Esophagus muscularis mucosa (tissue), 4 donors: ENCODE data around the gene LRRD1. TPM values are rescaled to one million over a fixed set of nuclear protein-coding genes. Genes with fewer than 3 reads are reported as not detected.
"Not testable (repeated sequence)": the region's sequence is repeated elsewhere in the genome, so short reads cannot be mapped to it uniquely, and the experiment has no call there.

Experiments used
- DNase-seq: peaks from one replicate; pipeline ENCODE4 v3.0.0-alpha.2; 2017; ENCODE audit errors: extremely low spot score
- H3K27ac ChIP-seq, 4 donors: fragments of 200-600 bp; sonication (generic); replicated peaks in 1 of 4; 1 replicate in 3 of 4; 2 replicates in 1 of 4; pipeline ENCODE4 v1.5.1; 2016 to 2019; ENCODE audit warnings: mild to moderate bottlenecking in 1 of 4
- H3K27me3 ChIP-seq, 4 donors: fragments of 200-600 bp; sonication (generic); one replicate each; pipeline versions ENCODE4 v1.5.1 to v1.6.0; 2016 to 2019
- H3K36me3 ChIP-seq, 4 donors: fragments of 200-600 bp; sonication (generic); one replicate each; pipeline ENCODE4 v1.5.1; 2016 to 2019
- H3K4me1 ChIP-seq, 4 donors: fragments of 200-600 bp; sonication (generic); one replicate each; pipeline ENCODE4 v1.5.1; 2016 to 2019
- H3K4me3 ChIP-seq, 4 donors: fragments of 200-600 bp; sonication (generic); 1 replicate in 2 of 4; 2 replicates in 2 of 4; pipeline ENCODE4 v1.5.1; 2016 to 2019; ENCODE audit warnings: mild to moderate bottlenecking in 4 of 4, moderate library complexity in 1 of 4
- H3K9me3 ChIP-seq, 4 donors: fragments of 200-600 bp; sonication (generic); 1 replicate in 3 of 4; 2 replicates in 1 of 4; pipeline ENCODE4 v1.5.1; 2016 to 2019
- CTCF ChIP-seq, 3 experiments: fragments of 200-600 bp in 2 of 3; fragments of 450-650 bp in 1 of 3; sonication (generic) in 2 of 3; IDR thresholded peaks; one replicate each; pipeline ENCODE4 v1.5.1; 2017 to 2019; ENCODE audit warnings: antibody characterized with exemption in 3 of 3, mild to moderate bottlenecking in 2 of 3, moderate library complexity in 1 of 3
- EP300 ChIP-seq: sonication (generic); formaldehyde crosslinking; IDR thresholded peaks from one replicate; pipeline ENCODE4 v1.6.1; 2017; ENCODE audit warnings: antibody characterized with exemption
- POLR2A ChIP-seq: fragments of 450-650 bp; IDR thresholded peaks from one replicate; pipeline ENCODE4 v1.6.1; 2017; ENCODE audit warnings: antibody characterized with exemption, moderate library complexity, mild to moderate bottlenecking, low read depth
- POLR2AphosphoS5 ChIP-seq, 2 donors: sonication (generic); formaldehyde crosslinking; IDR thresholded peaks; one replicate each; pipeline ENCODE4 v1.6.1; 2017; ENCODE audit warnings: antibody characterized with exemption in 2 of 2
- WGBS: methylation state at CpG from one replicate; pipeline ENCODE4 v1.1.5; 2018; 5-methylcytosine and 5-hydroxymethylcytosine counted together
- intact Hi-C: fragments of 100-400 bp; cut with DNase I; formaldehyde crosslinking; loops from one replicate; pipeline ENCODE4 v1.15.1; 2023
- total RNA-seq, 4 donors: library from RNA; depleted of rRNA; stranded (reverse); fragments of >200 nt; gene quantifications; one replicate each; pipeline versions ENCODE4 v1.1.0 to v1.2.1, GENCODE V29; 2016

The LRRD1 gene
- total RNA-seq, 4 donors from 2014 or later = 0.19 TPM; not detected in 3

GRCh38 chr7:92177362-92177761, 1.6 kb downstream of the LRRD1 start:
- no peaks in the 10 kb centered on the region for H3K9me3 ChIP-seq
- H3K27ac ChIP-seq = no peak overlapping the region
- peaks cover 8 to 14% (median 10%) of the 10 kb centered on the region in 4 donors for H3K4me1 ChIP-seq
- H3K4me3 ChIP-seq = no peak overlapping the region
- no peaks in the 10 kb centered on the region for H3K27me3 ChIP-seq
- no peak for TF ChIP-seq EP300
- no peak for TF ChIP-seq POLR2A
- TF ChIP-seq CTCF (IDR thresholded peaks at IDR 0.05) = no peak
- TF ChIP-seq POLR2AphosphoS5 (IDR thresholded peaks at IDR 0.05) = no peak
- no peaks in the 10 kb centered on the region for H3K36me3 ChIP-seq
- DNase-seq = no peak
- intact Hi-C loops = no loop called here

GRCh38 chr7:92169529-92169928, 9.4 kb downstream of the LRRD1 start:
- H3K27me3 ChIP-seq, intact Hi-C loops, H3K36me3 ChIP-seq, DNase-seq, H3K27ac ChIP-seq, H3K4me3 ChIP-seq, H3K4me1 ChIP-seq, H3K9me3 ChIP-seq: not testable (repeated sequence)
- 82% methylated on average over 2 of the region's 2 CpGs for WGBS

GRCh38 chr7:92161271-92161670, 17.7 kb downstream of the LRRD1 start:
- intact Hi-C loops = no loop called here
- no peak overlapping the region for H3K27ac ChIP-seq
- no peak overlapping the region for H3K4me3 ChIP-seq
- no peaks in the 10 kb centered on the region for H3K36me3 ChIP-seq
- no peaks in the 10 kb centered on the region for H3K4me1 ChIP-seq
- H3K27me3 ChIP-seq = no peaks in the 10 kb centered on the region
- no peak for DNase-seq
- TF ChIP-seq POLR2AphosphoS5 (IDR thresholded peaks at IDR 0.05) (no peak), POLR2A (no peak), EP300 (no peak), CTCF (IDR thresholded peaks at IDR 0.05) (no peak)
- no peaks in the 10 kb centered on the region for H3K9me3 ChIP-seq
- 88% methylated on average over 1 of the region's 1 CpG for WGBS

GRCh38 chr7:92158660-92159575, 20.0 kb downstream of the LRRD1 start:
- 93% methylated on average over 3 of the region's 3 CpGs for WGBS
- Histone ChIP-seq H3K4me3 (no peak overlapping the region), H3K27me3 (no peaks in the 10 kb centered on the region), H3K4me1 (no peaks in the 10 kb centered on the region), H3K27ac (no peak overlapping the region), H3K36me3 (no peaks in the 10 kb centered on the region), H3K9me3 (no peaks in the 10 kb centered on the region)
- no peak for TF ChIP-seq POLR2AphosphoS5 (IDR thresholded peaks at IDR 0.05)
- TF ChIP-seq EP300 = no peak
- intact Hi-C loops = no loop called here
- DNase-seq = no peak

GRCh38 chr7:92156990-92157389, 22.0 kb downstream of the LRRD1 start:
- TF ChIP-seq POLR2A (no peak), POLR2AphosphoS5 (IDR thresholded peaks at IDR 0.05) (no peak), EP300 (no peak), CTCF (IDR thresholded peaks at IDR 0.05) (no peak)
- DNase-seq = no peak
- H3K4me3 ChIP-seq = no peak overlapping the region
- no peak overlapping the region for H3K27ac ChIP-seq
- intact Hi-C loops = no loop called here
- no peaks in the 10 kb centered on the region for H3K27me3 ChIP-seq
- H3K36me3 ChIP-seq = no peaks in the 10 kb centered on the region
- no peaks in the 10 kb centered on the region for H3K9me3 ChIP-seq
- H3K4me1 ChIP-seq = no peaks in the 10 kb centered on the region
